ENCODE data around the gene PSMD1. TPM values are rescaled to one million over a fixed set of nuclear protein-coding genes. Genes with fewer than 3 reads are reported as not detected.

PSMD1 gene
- total RNA-seq (ENCODE audit: low replicate concordance) = 101 and 132 TPM in 2 replicates

DNA sequence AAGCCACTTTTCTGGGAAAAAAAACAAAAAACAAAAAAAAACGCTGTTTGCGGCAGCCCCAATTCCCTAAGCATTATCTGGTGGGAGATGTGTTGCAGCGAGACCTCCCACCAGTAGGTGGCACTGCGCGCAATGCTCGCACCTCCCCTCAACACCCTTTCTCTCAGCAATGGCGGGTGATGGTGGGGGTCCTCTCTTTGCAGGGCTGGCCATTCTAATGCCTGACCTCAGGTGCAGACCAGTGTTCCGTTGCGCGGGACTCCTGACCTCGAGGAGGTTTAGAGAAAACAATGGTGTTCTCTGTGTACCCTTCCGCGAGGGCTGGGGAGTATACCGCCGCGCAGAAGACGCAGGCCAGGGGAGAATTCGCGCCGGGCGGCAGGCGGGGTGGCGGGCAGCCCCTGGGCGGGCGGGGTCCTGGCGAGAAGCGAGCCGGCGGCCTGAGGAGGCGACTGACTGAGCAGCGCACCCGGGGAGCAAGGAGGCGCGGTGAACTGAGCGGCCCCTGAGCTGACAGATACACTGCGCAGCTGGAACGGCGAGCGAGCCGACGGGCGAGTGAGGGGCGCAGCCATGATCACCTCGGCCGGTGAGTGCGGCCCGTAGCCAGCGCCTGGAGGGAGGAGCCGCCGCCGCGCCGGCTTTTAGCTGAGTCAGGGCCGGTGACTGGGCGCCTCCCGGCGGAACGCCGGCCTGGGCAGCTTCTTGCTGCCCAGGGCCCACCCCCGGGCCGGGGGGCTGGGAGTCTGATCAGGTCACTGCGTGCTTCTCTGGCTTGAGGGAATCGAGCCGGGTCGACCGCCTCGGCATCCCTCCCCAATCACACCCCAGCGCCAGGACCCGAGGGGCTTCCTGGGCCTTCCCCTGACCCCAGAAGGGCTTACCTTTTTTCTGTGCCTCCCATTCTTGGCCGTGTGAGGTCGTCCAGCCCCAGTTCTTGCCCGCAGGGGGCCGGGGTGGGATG is at the start of gene PSMD1:
Gene PSMD1, plus strand, starts transcription at position 415 of the 964 bp plus-strand sequence. Its CDS starts 159 bp downstream, at position 574.
- no peak for TF ChIP-seq EZH2 (IDR thresholded peaks at IDR 0.05)
- TF ChIP-seq, protein P1, sequence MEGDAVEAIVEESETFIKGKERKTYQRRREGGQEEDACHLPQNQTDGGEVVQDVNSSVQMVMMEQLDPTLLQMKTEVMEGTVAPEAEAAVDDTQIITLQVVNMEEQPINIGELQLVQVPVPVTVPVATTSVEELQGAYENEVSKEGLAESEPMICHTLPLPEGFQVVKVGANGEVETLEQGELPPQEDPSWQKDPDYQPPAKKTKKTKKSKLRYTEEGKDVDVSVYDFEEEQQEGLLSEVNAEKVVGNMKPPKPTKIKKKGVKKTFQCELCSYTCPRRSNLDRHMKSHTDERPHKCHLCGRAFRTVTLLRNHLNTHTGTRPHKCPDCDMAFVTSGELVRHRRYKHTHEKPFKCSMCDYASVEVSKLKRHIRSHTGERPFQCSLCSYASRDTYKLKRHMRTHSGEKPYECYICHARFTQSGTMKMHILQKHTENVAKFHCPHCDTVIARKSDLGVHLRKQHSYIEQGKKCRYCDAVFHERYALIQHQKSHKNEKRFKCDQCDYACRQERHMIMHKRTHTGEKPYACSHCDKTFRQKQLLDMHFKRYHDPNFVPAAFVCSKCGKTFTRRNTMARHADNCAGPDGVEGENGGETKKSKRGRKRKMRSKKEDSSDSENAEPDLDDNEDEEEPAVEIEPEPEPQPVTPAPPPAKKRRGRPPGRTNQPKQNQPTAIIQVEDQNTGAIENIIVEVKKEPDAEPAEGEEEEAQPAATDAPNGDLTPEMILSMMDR (IDR thresholded peaks at IDR 0.05) = peak; percentile 86
- Histone ChIP-seq H3K9ac (peak within 1 kb of the TSS; percentile 96), H3K9me3 (ENCODE audit: low read depth) (no peaks in the 10 kb centered on the region), H3K79me2 (ENCODE audit: low read depth) (peaks cover 50% of the 10 kb centered on the region), H3K27ac (peak within 1 kb of the TSS; percentile 99), H3K4me3 (peak within 1 kb of the TSS; percentile 76), H3K27me3 (peaks cover 30% of the 10 kb centered on the region), H3K4me2 (peak within 1 kb of the TSS; percentile 89), H3K36me3 (no peaks in the 10 kb centered on the region), H3K4me1 (peaks cover 13% of the 10 kb centered on the region), H4K20me1 (ENCODE audit: low read depth) (peaks cover 46% of the 10 kb centered on the region), H2AFZ (replicated peaks) (peak within 1 kb of the TSS; percentile 98), H3F3A (ENCODE audit: low read depth) (no peaks in the 10 kb centered on the region)
- Mint-ChIP-seq H3K9me3 (no peaks in the 10 kb centered on the region), H3K4me3 (peak within 1 kb of the TSS; percentile 98), H3K4me1 (peaks cover 26% of the 10 kb centered on the region), H3K36me3 (no peaks in the 10 kb centered on the region), H3K27me3 (ENCODE audit: insufficient read depth, low read depth) (peaks cover 16% of the 10 kb centered on the region), H3K27ac (peak within 1 kb of the TSS; percentile 100)
- DNase-seq (ENCODE audit: low spot score) = peak; percentile 95

DNA sequence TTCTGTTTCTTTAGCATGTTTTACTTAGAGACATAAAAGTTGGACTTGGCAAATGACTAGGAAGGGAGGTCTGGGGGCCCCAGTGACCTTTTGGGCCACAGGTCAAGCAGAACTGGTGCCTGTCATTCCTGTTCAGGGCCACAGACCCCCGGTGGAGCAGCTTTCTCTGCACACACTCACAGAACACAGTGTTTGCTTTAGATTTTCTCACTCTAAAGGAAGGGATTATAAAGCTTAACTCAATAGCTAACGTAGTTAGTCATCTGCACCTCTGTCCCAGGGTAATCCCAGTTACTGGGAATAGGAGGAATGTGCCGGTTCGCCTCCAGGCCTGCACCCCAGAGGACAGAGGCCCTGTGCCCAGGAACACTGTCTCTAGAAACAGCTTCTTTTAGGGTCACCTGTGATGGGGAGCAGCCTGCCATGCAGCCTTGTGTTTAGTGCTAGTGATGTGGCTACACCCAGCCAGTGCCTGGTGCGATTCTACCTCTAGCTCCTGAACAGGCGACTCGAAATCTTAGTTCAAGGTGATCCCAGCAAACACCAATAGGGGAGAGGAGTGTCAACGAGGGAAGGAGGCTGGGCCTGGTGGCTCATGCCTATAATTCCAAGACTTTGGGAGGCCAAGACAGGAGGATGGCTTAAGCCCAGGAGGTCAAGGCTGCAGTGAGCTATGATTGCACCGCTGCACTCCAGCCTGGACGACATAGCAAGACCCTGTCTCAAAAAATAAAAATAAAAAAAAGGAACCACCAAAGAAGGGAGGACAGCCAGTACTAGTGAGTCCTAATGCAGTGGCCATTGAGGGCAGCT is 49.2 kb upstream of the PSMD1 start:
- peak overlapping the region; percentile 91 for H3K27ac Mint-ChIP-seq
- no peak overlapping the region for H2AFZ ChIP-seq (replicated peaks)
- H3K79me2 ChIP-seq (ENCODE audit: low read depth) = no peaks in the 10 kb centered on the region
- H3K4me2 ChIP-seq = no peak overlapping the region
- H3K9ac ChIP-seq = no peak overlapping the region
- H3K36me3 Mint-ChIP-seq = peaks cover 8% of the 10 kb centered on the region
- peak overlapping the region; percentile 60 for H3K4me3 Mint-ChIP-seq
- no peaks in the 10 kb centered on the region for H3K36me3 ChIP-seq
- no peak overlapping the region for H3K27ac ChIP-seq
- H3K27me3 Mint-ChIP-seq (ENCODE audit: insufficient read depth, low read depth) = peaks cover 20% of the 10 kb centered on the region
- peak; percentile 46 for DNase-seq (ENCODE audit: low spot score)
- H3K9me3 ChIP-seq (ENCODE audit: low read depth) = no peaks in the 10 kb centered on the region
- H4K20me1 ChIP-seq (ENCODE audit: low read depth) = no peaks in the 10 kb centered on the region
- H3K27me3 ChIP-seq = no peaks in the 10 kb centered on the region
- no peak for TF ChIP-seq EZH2phosphoT487 (IDR thresholded peaks at IDR 0.05)
- no peak for TF ChIP-seq EZH2 (IDR thresholded peaks at IDR 0.05)
- TF ChIP-seq, protein P1 (IDR thresholded peaks at IDR 0.05) = no peak
- H3K4me3 ChIP-seq = no peak overlapping the region
- H3K4me1 Mint-ChIP-seq = peaks cover 35% of the 10 kb centered on the region
- peaks cover 3% of the 10 kb centered on the region for H3K4me1 ChIP-seq
- no peaks in the 10 kb centered on the region for H3F3A ChIP-seq (ENCODE audit: low read depth)
- H3K9me3 Mint-ChIP-seq = peaks cover 17% of the 10 kb centered on the region

DNA sequence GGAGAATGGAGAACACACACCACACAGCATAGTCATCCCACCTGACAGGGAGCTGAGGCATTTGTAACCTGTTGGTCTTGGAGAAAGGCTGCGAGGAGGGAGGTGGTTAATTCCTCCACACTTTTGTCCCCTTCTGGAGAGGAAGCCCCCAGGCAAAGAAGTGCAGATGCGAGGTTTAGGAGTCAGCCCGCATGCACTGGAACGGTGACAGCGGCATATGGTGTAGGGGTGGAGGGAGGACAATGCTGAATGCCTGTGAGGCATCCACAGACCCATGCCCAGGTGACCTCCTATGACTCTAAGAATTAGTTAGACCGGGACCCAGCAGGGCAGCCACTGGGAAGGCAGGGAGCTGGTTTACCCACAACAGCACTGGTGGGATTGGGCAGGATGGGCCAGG is 48.5 kb upstream of the PSMD1 start:
- peaks cover 21% of the 10 kb centered on the region for H3K27me3 Mint-ChIP-seq (ENCODE audit: insufficient read depth, low read depth)
- Histone ChIP-seq H3K4me1 (peaks cover 3% of the 10 kb centered on the region), H3K27me3 (no peaks in the 10 kb centered on the region), H3K4me3 (no peak overlapping the region), H4K20me1 (ENCODE audit: low read depth) (no peaks in the 10 kb centered on the region), H2AFZ (replicated peaks) (no peak overlapping the region), H3K9me3 (ENCODE audit: low read depth) (no peaks in the 10 kb centered on the region), H3K36me3 (no peaks in the 10 kb centered on the region), H3F3A (ENCODE audit: low read depth) (no peaks in the 10 kb centered on the region), H3K9ac (no peak overlapping the region), H3K27ac (no peak overlapping the region), H3K4me2 (no peak overlapping the region), H3K79me2 (ENCODE audit: low read depth) (no peaks in the 10 kb centered on the region)
- H3K4me3 Mint-ChIP-seq = no peak overlapping the region
- H3K36me3 Mint-ChIP-seq = peaks cover 8% of the 10 kb centered on the region
- TF ChIP-seq EZH2 (IDR thresholded peaks at IDR 0.05) (no peak), EZH2phosphoT487 (IDR thresholded peaks at IDR 0.05) (no peak)
- TF ChIP-seq, protein P1 (IDR thresholded peaks at IDR 0.05) = no peak
- no peak for DNase-seq (ENCODE audit: low spot score)
- peak overlapping the region; percentile 16 for H3K27ac Mint-ChIP-seq
- H3K4me1 Mint-ChIP-seq = peaks cover 35% of the 10 kb centered on the region
- peaks cover 17% of the 10 kb centered on the region for H3K9me3 Mint-ChIP-seq

Data from neural progenitor cell (in vitro differentiated cells).